Nephron progenitor cell (in vitro differentiated cells): ENCODE results near the gene COL18A1.

ENCODE experiments used
- DNase-seq: peaks from one replicate; pipeline ENCODE4 v3.0.0; 2021
- H3K27ac Mint-ChIP-seq: 2 replicates; pipeline ENCODE4 v1.8.0; 2021; ENCODE audit warnings: mild to moderate bottlenecking, moderate library complexity, mixed read lengths
- H3K27me3 Mint-ChIP-seq: 2 replicates; pipeline ENCODE4 v1.8.0; 2021; ENCODE audit warnings: mild to moderate bottlenecking, low read depth, mixed read lengths; ENCODE audit not compliant: poor library complexity
- H3K36me3 Mint-ChIP-seq: 2 replicates; pipeline ENCODE4 v1.8.0; 2021; ENCODE audit warnings: low read depth, mixed read lengths
- H3K4me1 Mint-ChIP-seq: 2 replicates; pipeline ENCODE4 v1.8.0; 2021; ENCODE audit warnings: mixed read lengths
- H3K4me3 Mint-ChIP-seq: 2 replicates; pipeline ENCODE4 v1.8.0; 2021; ENCODE audit warnings: mild to moderate bottlenecking, moderate library complexity, mixed read lengths
- H3K9me3 Mint-ChIP-seq: 2 replicates; pipeline ENCODE4 v1.8.0; 2021; ENCODE audit warnings: mild to moderate bottlenecking, moderate library complexity, mixed read lengths
- TF ChIP-seq, protein P1 (sequence below): fragments of 200-600 bp; sonication (generic); IDR thresholded peaks from 2 replicates; pipeline ENCODE4 v1.5.0; 2021; ENCODE audit warnings: antibody characterized with exemption

The COL18A1 gene

DNA sequence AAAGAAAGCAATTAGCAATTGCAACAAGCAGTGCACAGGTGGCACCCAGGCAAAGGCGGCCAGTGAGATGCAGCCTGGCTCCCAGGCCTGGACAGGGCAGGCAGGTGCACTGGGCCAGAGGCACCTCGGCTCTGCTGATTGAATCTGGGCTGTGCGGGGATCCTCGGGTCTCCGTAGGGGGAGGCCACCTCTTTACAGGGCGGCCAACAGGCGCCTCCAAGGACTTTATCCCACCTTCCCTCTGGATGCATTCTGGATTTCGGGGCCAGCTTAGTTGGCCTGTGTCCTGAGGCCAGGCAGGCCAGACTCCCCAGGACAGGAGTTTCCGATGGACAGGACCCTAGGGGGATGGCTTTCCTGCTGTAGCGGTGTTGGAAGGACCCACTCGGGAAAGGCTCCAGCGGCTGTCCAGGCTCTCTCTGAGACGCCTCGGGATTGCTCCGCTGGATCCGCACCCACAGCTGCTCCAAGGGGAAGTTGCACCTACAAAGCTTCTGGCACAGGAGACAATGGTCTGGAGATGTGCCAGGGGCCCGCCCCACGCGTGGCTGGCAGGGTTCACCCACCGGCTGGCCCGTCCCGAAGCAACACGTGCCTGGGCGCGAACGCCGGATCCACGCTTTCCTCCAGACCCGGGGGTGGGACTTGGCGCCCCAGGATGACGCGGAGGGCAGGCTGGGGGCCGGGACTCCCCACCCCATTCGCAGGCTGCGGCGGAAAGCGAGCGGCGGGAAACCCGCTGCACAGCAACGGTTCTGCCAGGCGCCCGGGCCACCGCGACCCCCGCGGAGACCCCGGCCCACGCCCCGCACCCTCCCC is 136.5 kb downstream of the COL18A1 start:
- Mint-ChIP-seq H3K36me3 (no peaks in the 10 kb centered on the region), H3K27ac (no peak overlapping the region), H3K4me3 (peak overlapping the region; percentile 83), H3K27me3 (no peaks in the 10 kb centered on the region), H3K9me3 (no peaks in the 10 kb centered on the region), H3K4me1 (peaks cover 22% of the 10 kb centered on the region)
- TF ChIP-seq, protein P1, sequence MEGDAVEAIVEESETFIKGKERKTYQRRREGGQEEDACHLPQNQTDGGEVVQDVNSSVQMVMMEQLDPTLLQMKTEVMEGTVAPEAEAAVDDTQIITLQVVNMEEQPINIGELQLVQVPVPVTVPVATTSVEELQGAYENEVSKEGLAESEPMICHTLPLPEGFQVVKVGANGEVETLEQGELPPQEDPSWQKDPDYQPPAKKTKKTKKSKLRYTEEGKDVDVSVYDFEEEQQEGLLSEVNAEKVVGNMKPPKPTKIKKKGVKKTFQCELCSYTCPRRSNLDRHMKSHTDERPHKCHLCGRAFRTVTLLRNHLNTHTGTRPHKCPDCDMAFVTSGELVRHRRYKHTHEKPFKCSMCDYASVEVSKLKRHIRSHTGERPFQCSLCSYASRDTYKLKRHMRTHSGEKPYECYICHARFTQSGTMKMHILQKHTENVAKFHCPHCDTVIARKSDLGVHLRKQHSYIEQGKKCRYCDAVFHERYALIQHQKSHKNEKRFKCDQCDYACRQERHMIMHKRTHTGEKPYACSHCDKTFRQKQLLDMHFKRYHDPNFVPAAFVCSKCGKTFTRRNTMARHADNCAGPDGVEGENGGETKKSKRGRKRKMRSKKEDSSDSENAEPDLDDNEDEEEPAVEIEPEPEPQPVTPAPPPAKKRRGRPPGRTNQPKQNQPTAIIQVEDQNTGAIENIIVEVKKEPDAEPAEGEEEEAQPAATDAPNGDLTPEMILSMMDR: no peak
- DNase-seq: no peak

GRCh38 chr21:45542242-45542666 is 137.3 kb downstream of the COL18A1 start, which contains the start of gene SLC19A1:
Gene SLC19A1, minus strand, starts transcription at chr21:45542440. Its CDS starts 4,481 bp downstream, at chr21:45537959.
- Mint-ChIP-seq H3K9me3 (no peaks in the 10 kb centered on the region), H3K4me3 (peak within 1 kb of the TSS; percentile 83), H3K4me1 (peaks cover 22% of the 10 kb centered on the region), H3K36me3 (no peaks in the 10 kb centered on the region), H3K27ac (no peak within 1 kb of the TSS), H3K27me3 (peaks cover under 1% of the 10 kb centered on the region)
- peak; percentile 80 for DNase-seq
- TF ChIP-seq, protein P1: no peak

- Mint-ChIP-seq H3K4me3 (no peak overlapping the region), H3K4me1 (peaks cover 22% of the 10 kb centered on the region), H3K27ac (no peak overlapping the region), H3K27me3 (peaks cover 6% of the 10 kb centered on the region), H3K9me3 (no peaks in the 10 kb centered on the region), H3K36me3 (no peaks in the 10 kb centered on the region)
- DNase-seq: no peak
- TF ChIP-seq, protein P1: no peak
Measured at GRCh38 chr21:45542667-45543370, 137.9 kb downstream of the COL18A1 start.

GRCh38 chr21:45543371-45543709 is 138.4 kb downstream of the COL18A1 start:
- Mint-ChIP-seq H3K9me3 (no peaks in the 10 kb centered on the region), H3K4me1 (peaks cover 22% of the 10 kb centered on the region), H3K4me3 (peak overlapping the region; percentile 67), H3K27me3 (peaks cover 9% of the 10 kb centered on the region), H3K36me3 (no peaks in the 10 kb centered on the region), H3K27ac (no peak overlapping the region)
- DNase-seq: no peak
- TF ChIP-seq, protein P1: no peak

- H3K27ac Mint-ChIP-seq: no peak overlapping the region
- peak overlapping the region; percentile 67 for H3K4me3 Mint-ChIP-seq
- no peak for DNase-seq
- peaks cover 23% of the 10 kb centered on the region for H3K4me1 Mint-ChIP-seq
- H3K9me3 Mint-ChIP-seq: no peaks in the 10 kb centered on the region
- H3K27me3 Mint-ChIP-seq: peaks cover 9% of the 10 kb centered on the region
- TF ChIP-seq, protein P1: no peak
- no peaks in the 10 kb centered on the region for H3K36me3 Mint-ChIP-seq
Measured at GRCh38 chr21:45543710-45544448, 138.9 kb downstream of the COL18A1 start.
